PFSK-1 (cell line): ENCODE data around the gene RUNX2.

Experiments used
- FOXP2 ChIP-seq: optimal IDR thresholded peaks from 2 replicates; pipeline ENCODE3; 2011; ENCODE audit warnings: borderline replicate concordance, control low read depth, inconsistent platforms; ENCODE audit not compliant: insufficient read depth; ENCODE audit errors: extremely low read length, extremely low read depth
- POLR2AphosphoS5 ChIP-seq: IDR thresholded peaks from 2 replicates; pipeline ENCODE4 v1.6.1; 2012; ENCODE audit warnings: low read depth, mild to moderate bottlenecking, control low read depth, low read length, moderate library complexity
- REST ChIP-seq, 2 experiments: IDR thresholded peaks; 2 replicates each; pipeline versions ENCODE4 v1.6.1 to v1.8.0; 2011 to 2012; ENCODE audit warnings: low read depth in 2 of 2, low read length in 2 of 2, control low read depth in 1 of 2, inconsistent platforms in 1 of 2, mild to moderate bottlenecking in 1 of 2, moderate library complexity in 1 of 2; ENCODE audit not compliant: insufficient read depth in 1 of 2
- TAF1 ChIP-seq: IDR thresholded peaks from 2 replicates; pipeline ENCODE4 v1.6.1; 2012; ENCODE audit warnings: low read length, control low read depth, borderline replicate concordance; ENCODE audit not compliant: insufficient read depth

- TF ChIP-seq REST (IDR thresholded peaks at IDR 0.05; ENCODE audit: insufficient read depth in 1 of 2, low read depth in 2 of 2, low read length in 2 of 2) (no peak), TAF1 (no peak), POLR2AphosphoS5 (no peak), FOXP2 (no peak)
These were observed 325.2 kb downstream of the RUNX2 start for GRCh38 chr6:45653117-45653883.
